ENCODE measurements around the gene ANKLE1.

GRCh38 chr19:17286263-17286662, 4.6 kb downstream of the ANKLE1 start:
- TF ChIP-seq ZNF274 (IDR thresholded peaks at IDR 0.05; ENCODE audit: low read depth, low read length) (no peak), YY1 (IDR thresholded peaks at IDR 0.05; ENCODE audit: insufficient read depth, insufficient read length) (no peak), SUZ12 (IDR thresholded peaks at IDR 0.05; ENCODE audit: extremely low read depth, insufficient read depth, insufficient read length) (no peak)

Data from NT2/D1 (cell line).